H1 (cell line): Measurements from ENCODE around the gene SUPT20H. TPM values are rescaled to one million over a fixed set of nuclear protein-coding genes. Genes with fewer than 3 reads are reported as not detected.

ENCODE experiments used
- CTCF ChIA-PET: fragments of 300-600 bp; sonication (Branson Sonifier 250); formaldehyde crosslinking; loops from one replicate; lab custom pipeline; 2021; ENCODE audit not compliant: partially characterized antibody; lab: Charles Lee
- POLR2A ChIA-PET: fragments of 300-600 bp; sonication (Branson Sonifier 250); formaldehyde crosslinking; loops from one replicate; lab custom pipeline; 2021; ENCODE audit warnings: inconsistent platforms; ENCODE audit not compliant: partially characterized antibody; lab: Charles Lee
- DNase-seq, 2 experiments: peaks; one replicate each; pipeline versions ENCODE4 v3.0.0 to v3.0.0-alpha.2; 2010 to 2022; ENCODE audit warnings: low spot score in 2 of 2, low read depth in 1 of 2, mixed read lengths in 1 of 2
- FAIRE-seq: peaks from 2 replicates; lab custom pipeline; 2011; peaks lifted over from hg19 to GRCh38; lab: Jason Lieb, UNC
- H2AFZ ChIP-seq: 2 replicates; pipeline ENCODE4 v1.8.1; 2012; ENCODE audit warnings: low read length, inconsistent platforms
- H2AK5ac ChIP-seq: 2 replicates; pipeline ENCODE4 v1.6.1; 2013; ENCODE audit warnings: low read depth, low read length
- H2BK120ac ChIP-seq: replicated peaks from 2 replicates; pipeline ENCODE3; 2013; ENCODE audit warnings: low read depth, low read length, inconsistent platforms
- H2BK12ac ChIP-seq: 2 replicates; pipeline ENCODE4 v1.6.1; 2013; ENCODE audit warnings: low read depth, low read length
- H2BK15ac ChIP-seq: 2 replicates; pipeline ENCODE4 v1.6.1; 2013; ENCODE audit warnings: low read length
- H2BK20ac ChIP-seq: 2 replicates; pipeline ENCODE4 v1.6.1; 2013; ENCODE audit warnings: low read length
- H2BK5ac ChIP-seq: 2 replicates; pipeline ENCODE4 v1.6.1; 2013; ENCODE audit warnings: low read depth, low read length
- H3K14ac ChIP-seq: 2 replicates; pipeline ENCODE4 v1.6.1; 2013; ENCODE audit warnings: inconsistent platforms; ENCODE audit not compliant: insufficient read length
- H3K18ac ChIP-seq: 2 replicates; pipeline ENCODE4 v1.6.1; 2013; ENCODE audit warnings: low read length; ENCODE audit errors: extremely low read depth
- H3K23ac ChIP-seq: 2 replicates; pipeline ENCODE4 v1.6.1; 2013; ENCODE audit warnings: inconsistent platforms; ENCODE audit not compliant: insufficient read length
- H3K23me2 ChIP-seq: 2 replicates; pipeline ENCODE4 v1.6.1; 2013; ENCODE audit warnings: low read depth, low read length
- H3K27ac ChIP-seq: 2 replicates; pipeline ENCODE4 v1.6.1; 2011; ENCODE audit warnings: low read depth, low read length, inconsistent platforms
- H3K27me3 ChIP-seq, 4 experiments: replicated peaks in 1 of 4; 1 replicate in 1 of 4; 2 replicates in 3 of 4; pipeline versions ENCODE4 v1.6.1 to v1.8.1; 2011 to 2013; ENCODE audit warnings: low read length in 3 of 4, mild to moderate bottlenecking in 3 of 4, inconsistent platforms in 2 of 4, mixed read lengths in 2 of 4, moderate library complexity in 1 of 4; ENCODE audit not compliant: control insufficient read depth in 3 of 4, insufficient read depth in 3 of 4; ENCODE audit errors: extremely low read depth in 1 of 4
- H3K36me3 ChIP-seq, 4 experiments: 2 replicates each; pipeline versions ENCODE4 v1.6.1 to v1.8.1; 2011 to 2013; ENCODE audit warnings: mild to moderate bottlenecking in 4 of 4, low read length in 3 of 4, moderate library complexity in 2 of 4, control low read depth in 1 of 4, inconsistent platforms in 1 of 4; ENCODE audit not compliant: insufficient read depth in 4 of 4, control insufficient read depth in 2 of 4
- H3K4ac ChIP-seq: replicated peaks from 2 replicates; pipeline ENCODE3; 2013; ENCODE audit warnings: low read length, low read depth, mixed read lengths, inconsistent platforms; ENCODE audit not compliant: insufficient read length
- H3K4me1 ChIP-seq, 4 experiments: replicated peaks in 1 of 4; 1 replicate in 1 of 4; 2 replicates in 3 of 4; pipeline versions ENCODE4 v1.6.1 to v1.8.1; 2011 to 2013; ENCODE audit warnings: low read length in 3 of 4, inconsistent platforms in 2 of 4, mixed read lengths in 1 of 4; ENCODE audit not compliant: insufficient read depth in 4 of 4, control insufficient read depth in 3 of 4
- H3K4me2 ChIP-seq, 2 experiments: 2 replicates each; pipeline versions ENCODE4 v1.6.1 to v1.8.1; 2011 to 2013; ENCODE audit warnings: low read depth in 2 of 2, low read length in 2 of 2, control low read depth in 1 of 2, inconsistent platforms in 1 of 2, mild to moderate bottlenecking in 1 of 2; ENCODE audit not compliant: insufficient read depth in 1 of 2
- H3K4me3 ChIP-seq, 4 experiments: fragments of 200-600, 300-600 bp in 1 of 4; sonication (generic), shearing (Covaris generic), sonication (Bioruptor Twin) in 1 of 4; 2 replicates each; pipeline versions ENCODE4 v1.5.1 to v1.8.1; 2011 to 2016; ENCODE audit warnings: low read length in 4 of 4, low read depth in 3 of 4, control low read depth in 2 of 4, inconsistent platforms in 2 of 4, mild to moderate bottlenecking in 2 of 4, mixed read lengths in 1 of 4, moderate library complexity in 1 of 4; ENCODE audit not compliant: insufficient read depth in 2 of 4; ENCODE audit errors: extremely low read depth in 1 of 4
- H3K56ac ChIP-seq: replicated peaks from 2 replicates; pipeline ENCODE3; 2013; ENCODE audit warnings: low read depth, mild to moderate bottlenecking, mixed read lengths, low read length, inconsistent platforms; ENCODE audit not compliant: insufficient read length
- H3K79me1 ChIP-seq: 2 replicates; pipeline ENCODE4 v1.6.1; 2013; ENCODE audit warnings: low read depth, low read length, control low read depth
- H3K79me2 ChIP-seq, 2 experiments: 2 replicates each; pipeline versions ENCODE4 v1.6.1 to v1.8.1; 2012 to 2013; ENCODE audit warnings: low read length in 2 of 2, mild to moderate bottlenecking in 2 of 2, inconsistent platforms in 1 of 2; ENCODE audit not compliant: insufficient read depth in 2 of 2, control insufficient read depth in 1 of 2
- H3K9ac ChIP-seq, 4 experiments: replicated peaks in 1 of 4; 1 replicate in 1 of 4; 2 replicates in 3 of 4; pipeline versions ENCODE4 v1.6.1 to v1.8.1; 2011 to 2013; ENCODE audit warnings: low read depth in 3 of 4, low read length in 3 of 4, control low read depth in 2 of 4, mild to moderate bottlenecking in 2 of 4, moderate library complexity in 2 of 4, inconsistent platforms in 1 of 4; ENCODE audit errors: extremely low read depth in 1 of 4
- H3K9me3 ChIP-seq, 2 experiments: 2 replicates each; pipeline versions ENCODE4 v1.6.1 to v1.8.1; 2012 to 2013; ENCODE audit warnings: mild to moderate bottlenecking in 2 of 2, moderate library complexity in 2 of 2, control low read depth in 1 of 2, inconsistent platforms in 1 of 2, low read depth in 1 of 2, low read length in 1 of 2, mixed read lengths in 1 of 2; ENCODE audit not compliant: insufficient read depth in 2 of 2
- H4K20me1 ChIP-seq, 2 experiments: replicated peaks in 1 of 2; 2 replicates each; pipeline versions ENCODE3 to v1.8.1; 2011 to 2013; ENCODE audit warnings: inconsistent platforms in 2 of 2, low read length in 2 of 2, mild to moderate bottlenecking in 1 of 2; ENCODE audit not compliant: insufficient read depth in 2 of 2, control insufficient read depth in 1 of 2
- H4K5ac ChIP-seq: 2 replicates; pipeline ENCODE4 v1.6.1; 2013; ENCODE audit warnings: low read length, low read depth, mixed read lengths, inconsistent platforms; ENCODE audit not compliant: insufficient read length
- H4K8ac ChIP-seq: 2 replicates; pipeline ENCODE4 v1.8.0; 2013; ENCODE audit warnings: mild to moderate bottlenecking, moderate library complexity, low read length, inconsistent platforms; ENCODE audit not compliant: insufficient read depth; ENCODE audit errors: extremely low read depth
- H4K91ac ChIP-seq: replicated peaks from 2 replicates; pipeline ENCODE3; 2013; ENCODE audit warnings: low read length, mixed read lengths, inconsistent platforms; ENCODE audit not compliant: insufficient read length
- ATF2 ChIP-seq: IDR thresholded peaks from 2 replicates; pipeline ENCODE4 v1.6.1; 2012; ENCODE audit warnings: low read length, inconsistent platforms
- BACH1 ChIP-seq: IDR thresholded peaks from 2 replicates; pipeline ENCODE4 v1.6.1; 2012; ENCODE audit warnings: low read length, improper control_type of control experiment
- BCL11A ChIP-seq, 2 experiments: IDR thresholded peaks; one replicate each; pipeline ENCODE4 v1.6.1; 2011; ENCODE audit warnings: low read depth in 2 of 2, low read length in 2 of 2, mild to moderate bottlenecking in 2 of 2
- CBX8 ChIP-seq: fragments of 300-800, 300-1000 bp; sonication (generic); IDR thresholded peaks from 2 replicates; pipeline ENCODE4 v1.7.1; 2016; ENCODE audit warnings: low read depth, low read length, borderline replicate concordance
- CHD1 ChIP-seq: IDR thresholded peaks from 2 replicates; pipeline ENCODE4 v1.6.1; 2012; ENCODE audit warnings: low read depth, low read length, improper control_type of control experiment
- E2F6 ChIP-seq: IDR thresholded peaks from 2 replicates; pipeline ENCODE4 v1.6.1; 2012; ENCODE audit warnings: inconsistent platforms
- FOSL1 ChIP-seq: IDR thresholded peaks from 2 replicates; pipeline ENCODE4 v1.6.1; 2011; ENCODE audit warnings: mild to moderate bottlenecking, low read depth, low read length, moderate library complexity; ENCODE audit not compliant: insufficient read depth
- HDAC6 ChIP-seq: IDR thresholded peaks from one replicate; pipeline ENCODE4 v1.7.1; 2012; ENCODE audit warnings: low read depth, mild to moderate bottlenecking, inconsistent platforms, low read length, moderate library complexity
- RBBP5 ChIP-seq: IDR thresholded peaks from 2 replicates; pipeline ENCODE4 v1.7.1; 2012; ENCODE audit warnings: low read depth, mild to moderate bottlenecking, inconsistent platforms, low read length, moderate library complexity, borderline replicate concordance
- SP2 ChIP-seq: IDR thresholded peaks from 2 replicates; pipeline ENCODE4 v1.6.1; 2012; ENCODE audit warnings: mild to moderate bottlenecking, low read length, inconsistent platforms
- WGBS, 2 experiments: shearing (Covaris generic) in 1 of 2; methylation state at CpG; one replicate each; pipeline versions ENCODE4 v1.1.6 to v1.1.7; 2013 to 2015; ENCODE audit warnings: low lambda C conversion rate in 2 of 2, mixed read lengths in 2 of 2, inconsistent platforms in 1 of 2, low coverage in 1 of 2, missing lambda C conversion rate in 1 of 2; ENCODE audit not compliant: insufficient replicate concordance in 2 of 2, insufficient coverage in 1 of 2, insufficient read length in 1 of 2; ENCODE audit errors: extremely low coverage in 1 of 2, missing lambda C conversion rate in 1 of 2; 5-methylcytosine and 5-hydroxymethylcytosine counted together
- polyA plus RNA-seq, 7 experiments: library from polyadenylated mRNA; depleted of rRNA in 3 of 7; stranded (reverse) in 5 of 7; unstranded in 2 of 7; fragments of >200 nt in 5 of 7; fragments of 200-250 nt in 2 of 7; gene quantifications; 1 replicate in 5 of 7; 2 replicates in 1 of 7; 4 replicates in 1 of 7; pipeline versions ENCODE4 v1.2.1 to v1.2.3, GENCODE V29; 2011 to 2013; ENCODE audit warnings: missing spikeins in 2 of 7, mixed read lengths in 2 of 7
- total RNA-seq: library from RNA; stranded (reverse); fragmentation: NEBNext Ultra II Directional; extraction: Animal tissue kit (Norgen Biotek cat#: 25700); gene quantifications from 2 replicates; pipeline ENCODE4 v1.2.1, GENCODE V29; 2021

SUPT20H gene
- total and polyA plus RNA-seq, 2 of the 8 experiments (the other 6 are each of a cell fraction or from before 2014, with no cell fraction given): 69.2 to 75.1 TPM

GRCh38 chr13:37023871-37024270, 35.6 kb downstream of the SUPT20H start:
- CTCF ChIA-PET: no interaction called here

More at GRCh38 chr13:37023871-37024270, 35.6 kb downstream of the SUPT20H start:
- no peak overlapping the region for H2BK5ac ChIP-seq
- H3K79me1 ChIP-seq: no peaks in the 10 kb centered on the region; the same call in 1 of the 2 replicates
- peaks cover 0 to 2% of the 10 kb centered on the region in 2 experiments for H4K20me1 ChIP-seq
- H3K23me2 ChIP-seq: no peaks in the 10 kb centered on the region
- no peak overlapping the region for H4K5ac ChIP-seq
- no peak overlapping the region for H3K9ac ChIP-seq
- no peak overlapping the region for H2BK20ac ChIP-seq
- no peaks in the 10 kb centered on the region for H3K9me3 ChIP-seq
- no peak overlapping the region for H3K4me3 ChIP-seq
- no peak overlapping the region for H3K56ac ChIP-seq
- H2AFZ ChIP-seq: no peak overlapping the region
- H2BK15ac ChIP-seq: no peak overlapping the region
- no peak overlapping the region for H2BK12ac ChIP-seq
- no peak overlapping the region for H3K27ac ChIP-seq
- no peak overlapping the region for H3K14ac ChIP-seq
- no peaks in the 10 kb centered on the region for H3K27me3 ChIP-seq
- no peak for FAIRE-seq
- no peak overlapping the region for H3K18ac ChIP-seq
- TF ChIP-seq BCL11A (IDR thresholded peaks at IDR 0.05; ENCODE audit: low read depth in 2 of 2, low read length in 2 of 2) (no peak), ATF2 (no peak), CBX8 (no peak), FOSL1 (no peak), HDAC6 (no peak), SP2 (no peak), CHD1 (no peak), E2F6 (no peak), RBBP5 (no peak), BACH1 (no peak)
- no peak overlapping the region for H2AK5ac ChIP-seq
- H2BK120ac ChIP-seq: no peak overlapping the region
- H3K36me3 ChIP-seq: peaks cover 14 to 94% (median 40%) of the 10 kb centered on the region in 4 experiments
- no peak overlapping the region for H3K23ac ChIP-seq
- no peak overlapping the region for H4K91ac ChIP-seq
- POLR2A ChIA-PET: interaction anchor here (1.0 to 3.3 kb wide), 3 partner anchors 13 to 25 kb away, joined by 3 to 10 read pairs (median 4); partner anchors contain the start of gene ALG5
- no peak for DNase-seq
- no peak overlapping the region for H3K4ac ChIP-seq
- 95% methylated on average over 1 of the region's 1 CpG; no CpG with 5 or more reads in 1 of the 2 experiments for WGBS, 2 experiments
- no peak overlapping the region for H3K4me2 ChIP-seq
- H3K79me2 ChIP-seq: no peaks in the 10 kb centered on the region
- H3K4me1 ChIP-seq: no peaks in the 10 kb centered on the region
- H4K8ac ChIP-seq: no peak overlapping the region
